K562 (cell line): ENCODE measurements around the gene NSRP1. TPM values are rescaled to one million over a fixed set of nuclear protein-coding genes. Genes with fewer than 3 reads are reported as not detected.

ENCODE experiments used
- ATAC-seq: fragments of 200-7000 bp; cut with Tn5 transposase; 3 replicates; pipeline ENCODE4 v1.9.1; 2020; ENCODE audit warnings: moderate library complexity
- BruUV-seq: library from RNA; stranded (reverse); fragments of 400-500 nt; replicated peaks from 2 replicates; lab custom pipeline; 2021; lab: Mats Ljungman, UMichigan
- CTCF ChIA-PET: fragments of 300-600 bp; formaldehyde crosslinking; extraction: SDS; loops from one replicate; lab custom pipeline; 2021; ENCODE audit warnings: low intra/inter-chr PET ratio; lab: Yijun Ruan, JAX
- POLR2A ChIA-PET: fragments of 300-600, 350-650 bp; sonication (Branson Sonifier 250); formaldehyde crosslinking; extraction: SDS; loops from one replicate; lab custom pipeline; 2021; ENCODE audit warnings: antibody characterized with exemption, inconsistent platforms; lab: Yijun Ruan, JAX
- DNase-seq, 4 experiments: peaks; one replicate each; pipeline versions ENCODE4 v3.0.0 to v3.0.0-alpha.2; 2011 to 2018; ENCODE audit warnings: low spot score in 3 of 4, mixed read lengths in 3 of 4; ENCODE audit errors: extremely low read depth in 1 of 4
- FAIRE-seq: peaks from 2 replicates; lab custom pipeline; 2011; peaks lifted over from hg19 to GRCh38; lab: Jason Lieb, UNC
- H2AFZ ChIP-seq: 2 replicates; pipeline ENCODE4 v1.6.0; 2011; ENCODE audit warnings: low read depth, low read length, control low read depth, inconsistent platforms
- H3K27ac ChIP-seq: fragments of 200-600 bp; 3 replicates; pipeline ENCODE4 v1.8.0; 2011; ENCODE audit warnings: low read depth, mild to moderate bottlenecking, control low read depth, inconsistent platforms, low read length, moderate library complexity, mixed read lengths; ENCODE audit errors: extremely low read depth
- H3K27me3 ChIP-seq, 2 experiments: fragments of 300-600 bp in 1 of 2; 2 replicates in 1 of 2; 3 replicates in 1 of 2; pipeline versions ENCODE4 v1.6.0 to v1.8.0; 2011; ENCODE audit warnings: inconsistent platforms in 2 of 2, low read length in 2 of 2, mild to moderate bottlenecking in 1 of 2, mixed read lengths in 1 of 2, moderate library complexity in 1 of 2; ENCODE audit not compliant: control insufficient read depth in 2 of 2, insufficient read depth in 2 of 2
- H3K36me3 ChIP-seq: fragments of 300-600 bp; 3 replicates; pipeline ENCODE4 v1.8.0; 2011; ENCODE audit warnings: mild to moderate bottlenecking, low read length, inconsistent platforms; ENCODE audit not compliant: control insufficient read depth, insufficient read depth
- H3K4me1 ChIP-seq, 2 experiments: fragments of 200-600 bp in 1 of 2; replicated peaks in 1 of 2; 2 replicates in 1 of 2; 3 replicates in 1 of 2; pipeline versions ENCODE4 v1.5.1 to v1.8.0; 2011; ENCODE audit warnings: inconsistent platforms in 2 of 2, low read length in 2 of 2, mild to moderate bottlenecking in 1 of 2, mixed read lengths in 1 of 2, moderate library complexity in 1 of 2; ENCODE audit not compliant: control insufficient read depth in 2 of 2, insufficient read depth in 2 of 2
- H3K4me2 ChIP-seq: 2 replicates; pipeline ENCODE4 v1.6.1; 2011; ENCODE audit warnings: low read length, control low read depth, inconsistent platforms, mixed read lengths; ENCODE audit not compliant: insufficient read depth
- H3K4me3 ChIP-seq: fragments of 200-600 bp; sonication (generic), shearing (Covaris generic); 2 replicates; pipeline ENCODE4 v1.5.1; 2016; ENCODE audit warnings: control low read depth, inconsistent platforms
- H3K79me2 ChIP-seq: fragments of 200-600 bp; 3 replicates; pipeline ENCODE4 v1.8.0; 2011; ENCODE audit warnings: low read length, inconsistent platforms; ENCODE audit not compliant: control insufficient read depth, insufficient read depth
- H3K9ac ChIP-seq, 2 experiments: 2 replicates each; pipeline versions ENCODE4 v1.6.0 to v1.6.1; 2011; ENCODE audit warnings: low read depth in 2 of 2, low read length in 2 of 2, control low read depth in 1 of 2, inconsistent platforms in 1 of 2, mild to moderate bottlenecking in 1 of 2, mixed read lengths in 1 of 2; ENCODE audit not compliant: insufficient read depth in 1 of 2
- H3K9me1 ChIP-seq: one replicate; pipeline ENCODE4 v1.6.0; 2011; ENCODE audit warnings: inconsistent platforms, mild to moderate bottlenecking, low read length, moderate library complexity; ENCODE audit not compliant: control insufficient read depth, insufficient read depth
- H3K9me3 ChIP-seq: replicated peaks from 2 replicates; pipeline ENCODE4 v1.5.1; 2011; ENCODE audit warnings: low read depth, low read length, inconsistent platforms; ENCODE audit not compliant: control insufficient read depth, insufficient read depth
- H4K20me1 ChIP-seq: replicated peaks from 2 replicates; pipeline ENCODE4 v1.6.1; 2011; ENCODE audit warnings: low read length, inconsistent platforms, mixed read lengths; ENCODE audit not compliant: control insufficient read depth, insufficient read depth
- ARHGAP35 ChIP-seq: fragments of 450-650 bp; IDR thresholded peaks from 2 replicates; pipeline ENCODE4 v1.6.1; 2018; ENCODE audit not compliant: partially characterized antibody
- ARID1B ChIP-seq: fragments of 450-650 bp; IDR thresholded peaks from 2 replicates; pipeline ENCODE4 v1.6.1; 2016; ENCODE audit warnings: antibody characterized with exemption, mild to moderate bottlenecking, inconsistent platforms
- CBX5 ChIP-seq: IDR thresholded peaks from 2 replicates; pipeline ENCODE4 v1.6.1; 2014; ENCODE audit warnings: low read depth, borderline replicate concordance
- DACH1 ChIP-seq: fragments of 450-650 bp; IDR thresholded peaks from 2 replicates; pipeline ENCODE4 v1.6.1; 2018; ENCODE audit not compliant: partially characterized antibody
- LARP7 ChIP-seq: fragments of 450-650 bp; IDR thresholded peaks from 2 replicates; pipeline ENCODE4 v1.6.1; 2016
- MEF2A ChIP-seq: IDR thresholded peaks from 2 replicates; pipeline ENCODE4 v1.6.1; 2011; ENCODE audit warnings: low read depth, mild to moderate bottlenecking, low read length, moderate library complexity; ENCODE audit not compliant: control insufficient read depth
- NELFE ChIP-seq: IDR thresholded peaks from 2 replicates; pipeline ENCODE4 v1.6.1; 2011; ENCODE audit warnings: mild to moderate bottlenecking; ENCODE audit not compliant: insufficient read depth, insufficient read length
- ZNF354B ChIP-seq: fragments of 250-450 bp; sonication (Bioruptor Pico); IDR thresholded peaks from 2 replicates; pipeline ENCODE4 v1.4.0; 2020
- WGBS: fragments of 100-300 bp; shearing (Covaris generic); methylation state at CpG from one replicate; pipeline ENCODE4 v1.1.6; 2016; ENCODE audit warnings: low coverage, mixed read lengths; ENCODE audit not compliant: insufficient coverage; ENCODE audit errors: missing lambda C conversion rate; 5-methylcytosine and 5-hydroxymethylcytosine counted together
- in situ Hi-C: fragments of 300-500 bp; cut with MboI; formaldehyde crosslinking; loops from 4 replicates; pipeline ENCODE4 v1.15.0; 2018; ENCODE audit warnings: inconsistent platforms, mixed read lengths
- intact Hi-C: fragments of 100-400 bp; cut with micrococcal nuclease; formaldehyde crosslinking; loops from 2 replicates; pipeline ENCODE4 v1.14.2; 2022
- polyA plus RNA-seq, 8 experiments: library from polyadenylated mRNA; depleted of rRNA in 4 of 8; stranded (reverse) in 5 of 8; unstranded in 3 of 8; fragments of >200 nt; fragmentation: Nextera tagmentation in 2 of 8; fragmentation: Illumina TruSeq in 1 of 8; extraction: Ambion mirVana in 2 of 8; extraction: Trizol in 1 of 8; gene quantifications; 2 replicates each; pipeline versions ENCODE4 v1.2.1 to v1.2.3, GENCODE V29; 2011 to 2014; ENCODE audit warnings: inconsistent platforms in 1 of 8, missing spikeins in 1 of 8
- total RNA-seq, 7 experiments: library from RNA; depleted of rRNA in 6 of 7; stranded (reverse); fragments of >200 nt in 6 of 7; fragmentation: Illumina TruSeq in 2 of 7; extraction: Trizol in 2 of 7; gene quantifications; 2 replicates each; pipeline versions ENCODE4 v1.2.1 to v1.2.3, GENCODE V29; 2011 to 2021; ENCODE audit warnings: low replicate concordance in 1 of 7

The NSRP1 gene
- total and polyA plus RNA-seq, 9 of the 15 experiments (the other 6 are each of a cell fraction or from before 2014, with no cell fraction given), result 18.4 to 68.6 (median 32.7) TPM

GRCh38 chr17:30095507-30096244 is 20.9 kb upstream of the NSRP1 start (continued):
- TF ChIP-seq DACH1 (no peak), ARID1B (peak; percentile 27; the same call in 1 of the 2 replicates), MEF2A (peak; percentile 96)

- POLR2A ChIA-PET, result no interaction called here
- peaks cover 5% of the 10 kb centered on the region in 2 experiments; a peak in 3 of 5 replicates for H3K4me1 ChIP-seq
- H3K9ac ChIP-seq, result no peak overlapping the region
- ATAC-seq, result no peak
- H3K9me3 ChIP-seq, result no peaks in the 10 kb centered on the region
- no peak for FAIRE-seq
- H3K79me2 ChIP-seq, result no peaks in the 10 kb centered on the region
- H4K20me1 ChIP-seq, result no peaks in the 10 kb centered on the region
- intact Hi-C loops, result loop anchor here (10.0 kb wide), 1 partner anchor 103 kb away; no protein-coding TSS in a partner anchor
- TF ChIP-seq NELFE (no peak), CBX5 (no peak), ZNF354B (no peak), LARP7 (no peak), ARHGAP35 (no peak)
- TF ChIP-seq, all 486 proteins: peak for 0
- Histone ChIP-seq H2AFZ (peak overlapping the region; percentile 20; the same call in 1 of the 2 replicates), H3K9me1 (no peaks in the 10 kb centered on the region), H3K27me3 (no peaks in the 10 kb centered on the region; a peak in 1 of 5 replicates), H3K4me3 (no peak overlapping the region), H3K36me3 (no peaks in the 10 kb centered on the region), H3K27ac (no peak overlapping the region), H3K4me2 (no peak overlapping the region)
- no peak for DNase-seq
- in situ Hi-C loops, result loop anchor here (10.0 kb wide), 1 partner anchor 613 kb away; no protein-coding TSS in a partner anchor
- CTCF ChIA-PET, result no interaction called here
- 28% methylated on average over 4 of the region's 4 CpGs for WGBS
- BruUV-seq, result no TSS peak
Measured at GRCh38 chr17:30101686-30102390, 14.8 kb upstream of the NSRP1 start.
